Psoas muscle (tissue), 8 donors: Measurements from ENCODE around the gene UGT1A7. TPM values are rescaled to one million over a fixed set of nuclear protein-coding genes. Genes with fewer than 3 reads are reported as not detected.

Source experiments
- ATAC-seq, 4 donors: fragments of 200-7000 bp; cut with Tn5 transposase; one replicate each; pipeline ENCODE4 v1.9.1; 2020; ENCODE audit warnings: moderate library complexity in 3 of 4, mild to moderate bottlenecking in 2 of 4
- DNase-seq, 2 donors: peaks; one replicate each; pipeline ENCODE4 v3.0.0-alpha.2; 2020
- H3K27ac ChIP-seq: fragments of 200-600 bp; one replicate; pipeline ENCODE4 v1.8.0; 2022
- H3K27me3 ChIP-seq, 3 donors: fragments of 200-600 bp in 1 of 3; one replicate each; pipeline versions ENCODE4 v1.6.1 to v1.8.0; 2013 to 2022; ENCODE audit warnings: low read length in 2 of 3, mild to moderate bottlenecking in 2 of 3, moderate library complexity in 1 of 3; ENCODE audit not compliant: insufficient read depth in 3 of 3
- H3K36me3 ChIP-seq, 2 donors: fragments of 200-600 bp in 1 of 2; one replicate each; pipeline versions ENCODE4 v1.6.1 to v1.8.0; 2013 to 2022; ENCODE audit warnings: low read depth in 1 of 2, mild to moderate bottlenecking in 1 of 2, moderate library complexity in 1 of 2; ENCODE audit not compliant: insufficient read depth in 1 of 2
- H3K4me1 ChIP-seq: fragments of 200-600 bp; one replicate; pipeline ENCODE4 v1.8.0; 2022
- H3K4me3 ChIP-seq: fragments of 200-600 bp; one replicate; pipeline ENCODE4 v1.8.0; 2022; ENCODE audit warnings: mild to moderate bottlenecking
- H3K9me3 ChIP-seq: fragments of 200-600 bp; one replicate; pipeline ENCODE4 v1.8.0; 2022
- WGBS, 3 donors: extraction: QIAGEN DNeasy Blood & Tissue Kit; methylation state at CpG; one replicate each; pipeline versions ENCODE4 v1.1.6 to v1.1.7; 2013; 5-methylcytosine and 5-hydroxymethylcytosine counted together
- intact Hi-C, 2 donors: fragments of 100-400 bp; cut with DNase I; formaldehyde crosslinking; loops; one replicate each; pipeline versions ENCODE4 v1.11.0 to v1.14.2; 2022
- polyA plus RNA-seq, 3 donors: library from polyadenylated mRNA; stranded (reverse); fragments of 200-250 nt; gene quantifications; one replicate each; pipeline ENCODE4 v1.2.3, GENCODE V29; 2013
- total RNA-seq, 4 donors: library from RNA; stranded (reverse); fragmentation: NEBNext Ultra II Directional in 2 of 4; extraction: Animal tissue kit (Norgen Biotek cat#: 25700) in 2 of 4; gene quantifications; one replicate each; pipeline versions ENCODE4 v1.2.1 to v1.2.4, GENCODE V29; 2021 to 2023
- TF ChIP-seq, protein P1 (sequence below): fragments of 200-600 bp; IDR thresholded peaks from one replicate; pipeline ENCODE4 v1.8.0; 2022; ENCODE audit warnings: antibody characterized with exemption
- donor health status: healthy with polysubstance abuse.
- donor health status: DM: no; HTN: no; CAD: no; lungs with moderate emphysema.
- donor health status: Bipolar disorder and iron deficiency.
- donor health status: healthy.
- donor health status: DM: yes; HTN: yes; CAD: no.
- donor health status: DM: no; HTN: no; CAD: no.
- donor health status: DM: no; HTN: no; CAD: no.
- donor health status: DM: yes; HTN: yes; CAD: no.

The UGT1A7 gene
- total and polyA plus RNA-seq, 7 donors: not detected

DNA sequence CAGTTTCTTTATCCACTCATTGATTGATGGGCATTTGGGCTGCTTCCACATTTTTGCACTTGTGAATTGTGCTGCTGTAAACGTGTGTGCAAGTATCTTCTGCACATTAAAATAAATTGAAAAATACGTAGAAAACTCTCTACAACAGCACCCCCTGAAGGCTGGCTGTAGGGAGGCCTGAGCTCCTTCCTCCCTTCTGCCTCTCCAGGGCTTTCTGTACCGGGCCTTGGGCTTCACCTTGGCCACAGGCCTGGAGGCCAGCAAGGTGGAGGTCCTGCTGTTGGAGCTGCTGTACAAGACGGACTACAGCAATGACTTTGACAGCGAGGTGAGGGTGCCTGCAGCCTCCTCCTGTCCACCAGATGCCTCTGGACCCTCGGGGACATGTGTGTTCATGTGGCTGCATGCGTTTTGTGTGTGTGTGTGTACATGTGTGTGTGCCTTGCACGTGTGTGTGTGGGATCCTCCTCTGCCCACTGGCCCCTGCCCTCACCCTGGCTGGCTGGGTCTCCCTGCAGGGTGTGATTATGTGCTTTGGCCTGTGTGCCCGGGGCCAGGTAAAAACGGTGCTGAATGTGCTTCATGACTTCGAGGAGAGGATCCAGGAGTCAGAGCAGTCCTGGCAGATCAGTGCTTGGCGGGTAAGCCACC, 125.6 kb downstream of the UGT1A7 start:
- intact Hi-C loops: no loop called here
- no peak overlapping the region for H3K4me3 ChIP-seq
- no peak overlapping the region for H3K27ac ChIP-seq
- H3K36me3 ChIP-seq: no peaks in the 10 kb centered on the region
- TF ChIP-seq, protein P1, sequence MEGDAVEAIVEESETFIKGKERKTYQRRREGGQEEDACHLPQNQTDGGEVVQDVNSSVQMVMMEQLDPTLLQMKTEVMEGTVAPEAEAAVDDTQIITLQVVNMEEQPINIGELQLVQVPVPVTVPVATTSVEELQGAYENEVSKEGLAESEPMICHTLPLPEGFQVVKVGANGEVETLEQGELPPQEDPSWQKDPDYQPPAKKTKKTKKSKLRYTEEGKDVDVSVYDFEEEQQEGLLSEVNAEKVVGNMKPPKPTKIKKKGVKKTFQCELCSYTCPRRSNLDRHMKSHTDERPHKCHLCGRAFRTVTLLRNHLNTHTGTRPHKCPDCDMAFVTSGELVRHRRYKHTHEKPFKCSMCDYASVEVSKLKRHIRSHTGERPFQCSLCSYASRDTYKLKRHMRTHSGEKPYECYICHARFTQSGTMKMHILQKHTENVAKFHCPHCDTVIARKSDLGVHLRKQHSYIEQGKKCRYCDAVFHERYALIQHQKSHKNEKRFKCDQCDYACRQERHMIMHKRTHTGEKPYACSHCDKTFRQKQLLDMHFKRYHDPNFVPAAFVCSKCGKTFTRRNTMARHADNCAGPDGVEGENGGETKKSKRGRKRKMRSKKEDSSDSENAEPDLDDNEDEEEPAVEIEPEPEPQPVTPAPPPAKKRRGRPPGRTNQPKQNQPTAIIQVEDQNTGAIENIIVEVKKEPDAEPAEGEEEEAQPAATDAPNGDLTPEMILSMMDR: no peak
- no peaks in the 10 kb centered on the region for H3K9me3 ChIP-seq
- peaks cover 0 to 3% (median 0%) of the 10 kb centered on the region in 3 donors for H3K27me3 ChIP-seq
- ATAC-seq (no peak), DNase-seq (no peak)
- no peaks in the 10 kb centered on the region for H3K4me1 ChIP-seq
- WGBS, 3 donors: 67 to 71% (median 68%) methylated on average over 12 of the region's 12 CpGs

DNA sequence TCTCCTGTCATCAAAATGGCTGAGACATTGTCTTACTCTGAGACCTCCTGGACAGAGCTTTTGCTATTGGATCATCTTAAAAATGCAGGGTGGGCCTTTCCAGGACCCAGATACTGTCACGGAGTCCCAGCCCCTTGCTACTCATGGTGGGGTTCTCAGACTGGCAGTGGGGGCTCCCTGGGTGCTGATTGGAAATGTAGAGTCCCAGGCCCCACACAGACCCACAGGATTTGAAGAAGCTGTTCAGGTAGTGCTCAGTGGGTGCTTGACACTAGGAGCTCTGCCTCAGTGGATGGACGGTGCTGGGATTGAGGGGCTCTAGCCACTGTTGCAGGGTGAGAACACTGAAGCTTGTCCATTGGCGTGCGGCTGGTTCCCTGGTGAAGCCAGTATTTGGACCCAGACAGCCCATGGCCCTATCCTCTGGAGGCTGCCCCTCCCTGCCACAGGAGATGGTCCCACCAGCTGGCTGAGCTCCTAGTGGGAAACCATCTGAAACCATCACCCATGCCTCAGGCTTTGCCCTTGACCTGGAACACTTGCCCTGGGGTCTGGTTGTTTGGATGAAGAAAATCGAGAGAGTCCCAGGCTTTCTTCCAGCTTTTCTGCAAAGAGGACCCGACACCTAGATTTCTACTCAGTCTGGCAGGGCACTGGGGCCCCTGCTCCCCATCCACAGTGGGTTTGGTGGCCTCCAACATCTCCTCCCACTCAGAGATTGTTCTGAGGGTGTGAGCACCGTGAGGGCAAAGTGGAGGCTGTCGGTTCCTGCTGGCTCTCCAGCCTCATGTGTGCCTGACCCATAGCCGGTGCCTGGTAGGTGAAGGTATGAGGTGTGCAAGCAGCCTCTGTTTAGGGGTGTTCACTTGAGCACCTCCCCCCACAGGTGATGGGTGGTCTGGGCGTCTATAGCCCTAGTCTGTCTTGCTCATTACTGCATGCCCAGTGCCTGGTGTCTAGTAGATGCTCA, 126.5 kb downstream of the UGT1A7 start:
- intact Hi-C loops: no loop called here
- TF ChIP-seq, protein P1: no peak
- no peaks in the 10 kb centered on the region for H3K4me1 ChIP-seq
- ATAC-seq: no peak
- 69 to 78% (median 78%) methylated on average over 10 of the region's 10 CpGs for WGBS, 3 donors
- H3K9me3 ChIP-seq: no peaks in the 10 kb centered on the region
- DNase-seq: no peak
- H3K27ac ChIP-seq: no peak overlapping the region
- H3K4me3 ChIP-seq: no peak overlapping the region
- H3K36me3 ChIP-seq: no peaks in the 10 kb centered on the region
- peaks cover 0 to 3% (median 0%) of the 10 kb centered on the region in 3 donors for H3K27me3 ChIP-seq

DNA sequence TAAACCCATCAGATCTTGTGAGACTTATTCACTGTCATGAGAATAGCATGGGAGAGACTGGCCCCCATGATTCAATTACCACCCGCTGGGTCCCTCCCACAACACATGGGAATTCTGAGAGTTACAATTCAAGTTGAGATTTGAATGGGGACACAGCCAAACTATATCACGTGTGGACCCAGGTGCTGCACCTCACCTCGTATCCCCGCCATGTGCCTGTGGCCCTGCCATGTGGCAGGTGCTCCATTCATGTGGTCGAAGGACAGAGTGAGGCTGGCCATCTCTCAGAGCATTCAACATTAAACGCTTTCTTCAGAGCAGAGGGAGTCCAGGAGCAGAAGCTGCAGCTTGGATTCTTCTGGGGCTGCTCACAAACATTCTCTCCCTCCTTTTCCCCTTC, 128.7 kb downstream of the UGT1A7 start:
- no peak for DNase-seq
- Histone ChIP-seq H3K4me1 (no peaks in the 10 kb centered on the region), H3K4me3 (no peak overlapping the region), H3K36me3 (no peaks in the 10 kb centered on the region), H3K9me3 (no peaks in the 10 kb centered on the region), H3K27ac (no peak overlapping the region), H3K27me3 (peaks cover 0 to 3% (median 0%) of the 10 kb centered on the region in 3 donors)
- intact Hi-C loops: no loop called here
- WGBS, 3 donors: 85 to 87% (median 85%) methylated on average over 6 of the region's 6 CpGs
- ATAC-seq: no peak
- TF ChIP-seq, protein P1: no peak

DNA sequence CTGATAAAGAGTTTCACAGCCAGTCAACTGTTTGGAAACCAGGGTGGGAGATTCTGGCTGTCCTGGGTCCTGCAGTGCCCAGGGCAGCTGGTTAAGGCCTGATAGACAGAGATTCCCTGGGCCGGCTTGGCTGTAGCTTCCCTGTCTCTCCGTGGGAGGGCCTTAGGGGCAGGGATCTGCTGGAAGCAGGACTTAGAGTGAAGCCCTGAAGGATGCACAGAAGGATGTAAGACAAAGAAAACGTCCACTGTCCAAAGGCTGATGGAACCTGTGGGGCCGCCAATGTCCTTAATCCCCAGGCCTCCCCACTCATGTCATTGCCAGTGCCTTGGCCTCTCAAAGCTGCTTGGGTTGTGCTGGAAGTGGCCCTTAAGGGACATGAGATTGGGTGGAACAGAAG, 129.4 kb downstream of the UGT1A7 start:
- WGBS, 3 donors: 57 to 74% (median 62%) methylated on average over 4 of the region's 4 CpGs
- no peaks in the 10 kb centered on the region for H3K36me3 ChIP-seq

More for the DNA sequence above, 129.4 kb downstream of the UGT1A7 start:
- no peak for DNase-seq
- no peaks in the 10 kb centered on the region for H3K9me3 ChIP-seq
- H3K27ac ChIP-seq: no peak overlapping the region
- H3K4me3 ChIP-seq: no peak overlapping the region
- H3K27me3 ChIP-seq: peaks cover 0 to 3% (median 0%) of the 10 kb centered on the region in 3 donors
- H3K4me1 ChIP-seq: no peaks in the 10 kb centered on the region
- intact Hi-C loops: no loop called here
- TF ChIP-seq, protein P1: no peak
- ATAC-seq: no peak
